GM23248 (cell line): Measurements from ENCODE around the gene APLP2.

ENCODE experiments used
- EZH2 ChIP-seq: fragments of 200-600 bp; sonication (generic); IDR thresholded peaks from 2 replicates; pipeline ENCODE4 v1.6.1; 2018; ENCODE audit warnings: antibody characterized with exemption, mild to moderate bottlenecking; ENCODE audit not compliant: insufficient read depth, poor library complexity, severe bottlenecking
- EZH2phosphoT487 ChIP-seq: fragments of 200-600 bp; sonication (generic); IDR thresholded peaks from 2 replicates; pipeline ENCODE4 v1.6.1; 2018; ENCODE audit warnings: antibody characterized with exemption, moderate library complexity, mild to moderate bottlenecking, low read depth; ENCODE audit not compliant: insufficient read depth

- TF ChIP-seq EZH2phosphoT487 (no peak), EZH2 (no peak)
Observed at GRCh38 chr11:130031945-130032344, 37.7 kb upstream of the APLP2 start.
